Astrocyte (in vitro differentiated cells and primary cell): Measurements from ENCODE around the gene CTRB1. TPM values are rescaled to one million over a fixed set of nuclear protein-coding genes. Genes with fewer than 3 reads are reported as not detected.

ENCODE experiments used
- DNase-seq: peaks from one replicate; pipeline ENCODE4 v3.0.0-alpha.2; 2010; ENCODE audit warnings: low read depth
- FAIRE-seq: peaks from 2 replicates; lab custom pipeline; 2011; peaks lifted over from hg19 to GRCh38; lab: Jason Lieb, UNC
- H2AFZ ChIP-seq: 2 replicates; pipeline ENCODE4 v1.6.0; 2012; ENCODE audit warnings: low read depth, low read length, inconsistent platforms
- H3K27ac ChIP-seq: 2 replicates; pipeline ENCODE4 v1.5.1; 2011; ENCODE audit warnings: low read depth, low read length, inconsistent platforms
- H3K27me3 ChIP-seq: 2 replicates; pipeline ENCODE4 v1.6.0; 2011; ENCODE audit warnings: low read length, inconsistent platforms; ENCODE audit not compliant: insufficient read depth
- H3K36me3 ChIP-seq: 2 replicates; pipeline ENCODE4 v1.5.1; 2011; ENCODE audit warnings: low read length, inconsistent platforms; ENCODE audit not compliant: insufficient read depth
- H3K4me1 ChIP-seq: 2 replicates; pipeline ENCODE4 v1.5.1; 2011; ENCODE audit warnings: low read length, inconsistent platforms; ENCODE audit not compliant: insufficient read depth
- H3K4me2 ChIP-seq: 2 replicates; pipeline ENCODE4 v1.6.0; 2012; ENCODE audit warnings: low read length, inconsistent platforms
- H3K4me3 ChIP-seq: 2 replicates; pipeline ENCODE4 v1.5.1; 2011; ENCODE audit warnings: low read depth, mild to moderate bottlenecking, low read length, inconsistent platforms; ENCODE audit not compliant: insufficient read depth
- H3K79me2 ChIP-seq: 2 replicates; pipeline ENCODE4 v1.6.0; 2012; ENCODE audit warnings: mild to moderate bottlenecking, low read length, inconsistent platforms; ENCODE audit not compliant: insufficient read depth
- H3K9ac ChIP-seq: 2 replicates; pipeline ENCODE4 v1.6.0; 2012; ENCODE audit warnings: mild to moderate bottlenecking, low read length, inconsistent platforms
- H3K9me3 ChIP-seq: 2 replicates; pipeline ENCODE4 v1.5.1; 2012; ENCODE audit warnings: low read depth, mild to moderate bottlenecking, low read length, inconsistent platforms; ENCODE audit not compliant: insufficient read depth
- H4K20me1 ChIP-seq: 2 replicates; pipeline ENCODE4 v1.6.0; 2012; ENCODE audit warnings: low read length, inconsistent platforms; ENCODE audit not compliant: insufficient read depth
- H3K27ac Mint-ChIP-seq: one replicate; pipeline ENCODE4 v1.8.0; 2021; ENCODE audit warnings: mild to moderate bottlenecking, mixed read lengths; ENCODE audit not compliant: unreplicated experiment
- H3K27me3 Mint-ChIP-seq: one replicate; pipeline ENCODE4 v1.8.0; 2021; ENCODE audit warnings: low read depth, mixed read lengths; ENCODE audit not compliant: unreplicated experiment
- H3K36me3 Mint-ChIP-seq: one replicate; pipeline ENCODE4 v1.8.0; 2021; ENCODE audit warnings: low read depth, mixed read lengths; ENCODE audit not compliant: unreplicated experiment
- H3K4me1 Mint-ChIP-seq: one replicate; pipeline ENCODE4 v1.8.0; 2021; ENCODE audit warnings: low read depth, mixed read lengths; ENCODE audit not compliant: unreplicated experiment
- H3K4me3 Mint-ChIP-seq: one replicate; pipeline ENCODE4 v1.8.0; 2021; ENCODE audit warnings: mild to moderate bottlenecking, moderate library complexity, mixed read lengths; ENCODE audit not compliant: unreplicated experiment
- H3K9me3 Mint-ChIP-seq: one replicate; pipeline ENCODE4 v1.8.0; 2021; ENCODE audit warnings: mild to moderate bottlenecking, mixed read lengths; ENCODE audit not compliant: unreplicated experiment
- EZH2 ChIP-seq: IDR thresholded peaks from 2 replicates; pipeline ENCODE4 v1.6.1; 2012; ENCODE audit warnings: mild to moderate bottlenecking, low read length, inconsistent platforms; ENCODE audit not compliant: insufficient read depth
- total RNA-seq: library from RNA; stranded (reverse); gene quantifications from 2 replicates; pipeline ENCODE4 v1.2.1, GENCODE V29; 2021
- TF ChIP-seq, protein P1 (sequence below): IDR thresholded peaks from 2 replicates; pipeline ENCODE4 v1.5.1; 2011; ENCODE audit warnings: low read depth, mild to moderate bottlenecking, inconsistent platforms, low read length, moderate library complexity; ENCODE audit not compliant: insufficient read depth

Gene CTRB1
- total RNA-seq, 1 donor from 2014 or later, result not detected

DNA sequence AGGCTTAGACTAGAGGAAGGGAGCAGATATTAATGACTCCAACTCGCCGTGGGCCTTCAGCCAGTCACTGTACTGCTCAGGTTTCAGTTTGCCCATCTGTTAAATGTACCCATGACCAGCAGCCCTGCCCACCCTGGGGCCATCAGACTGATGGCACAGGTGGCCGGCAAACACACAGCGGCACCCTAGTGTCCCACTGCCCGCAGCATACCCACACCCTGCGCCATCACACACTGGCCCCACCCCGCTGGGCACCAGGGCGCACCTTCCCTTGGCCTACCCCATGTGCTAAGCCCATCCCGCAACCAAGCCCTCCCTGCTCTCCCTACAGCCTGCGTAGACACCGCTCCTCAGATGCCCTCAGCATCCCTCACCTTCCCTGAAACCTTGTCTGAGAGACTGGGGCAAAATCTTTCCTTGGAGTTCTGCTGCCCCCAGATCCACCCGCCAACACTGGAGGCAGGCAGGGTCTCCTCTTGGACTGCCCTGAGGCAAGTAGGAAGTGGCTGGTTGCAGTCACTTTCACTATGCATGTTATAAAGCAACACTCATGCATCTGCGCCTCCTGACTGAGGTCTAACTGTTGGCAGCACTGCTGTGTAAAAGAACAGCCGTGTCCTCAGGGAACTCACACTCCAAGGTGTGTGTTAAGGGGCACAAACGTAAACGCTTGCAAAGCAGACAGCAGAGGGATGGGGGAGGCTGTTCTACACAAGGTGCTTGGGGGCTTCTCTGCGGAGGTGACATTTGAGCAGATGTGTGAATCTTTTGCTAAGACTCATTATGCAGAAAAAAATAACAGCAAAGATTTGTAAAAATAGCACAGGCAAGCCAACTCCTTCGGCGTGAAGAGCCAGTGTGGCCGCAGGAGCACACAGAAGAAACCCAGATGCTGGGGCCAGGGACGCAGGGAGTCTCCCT, 39.4 kb downstream of the CTRB1 start:
- Histone ChIP-seq H3K9ac (no peak overlapping the region), H3K36me3 (no peaks in the 10 kb centered on the region), H3K4me1 (peaks cover 58% of the 10 kb centered on the region), H2AFZ (no peak overlapping the region), H4K20me1 (peaks cover 95% of the 10 kb centered on the region), H3K4me2 (no peak overlapping the region), H3K27ac (peak overlapping the region; percentile 13), H3K4me3 (no peak overlapping the region), H3K79me2 (peaks cover 99% of the 10 kb centered on the region), H3K27me3 (no peaks in the 10 kb centered on the region), H3K9me3 (no peaks in the 10 kb centered on the region)
- TF ChIP-seq, protein P1, sequence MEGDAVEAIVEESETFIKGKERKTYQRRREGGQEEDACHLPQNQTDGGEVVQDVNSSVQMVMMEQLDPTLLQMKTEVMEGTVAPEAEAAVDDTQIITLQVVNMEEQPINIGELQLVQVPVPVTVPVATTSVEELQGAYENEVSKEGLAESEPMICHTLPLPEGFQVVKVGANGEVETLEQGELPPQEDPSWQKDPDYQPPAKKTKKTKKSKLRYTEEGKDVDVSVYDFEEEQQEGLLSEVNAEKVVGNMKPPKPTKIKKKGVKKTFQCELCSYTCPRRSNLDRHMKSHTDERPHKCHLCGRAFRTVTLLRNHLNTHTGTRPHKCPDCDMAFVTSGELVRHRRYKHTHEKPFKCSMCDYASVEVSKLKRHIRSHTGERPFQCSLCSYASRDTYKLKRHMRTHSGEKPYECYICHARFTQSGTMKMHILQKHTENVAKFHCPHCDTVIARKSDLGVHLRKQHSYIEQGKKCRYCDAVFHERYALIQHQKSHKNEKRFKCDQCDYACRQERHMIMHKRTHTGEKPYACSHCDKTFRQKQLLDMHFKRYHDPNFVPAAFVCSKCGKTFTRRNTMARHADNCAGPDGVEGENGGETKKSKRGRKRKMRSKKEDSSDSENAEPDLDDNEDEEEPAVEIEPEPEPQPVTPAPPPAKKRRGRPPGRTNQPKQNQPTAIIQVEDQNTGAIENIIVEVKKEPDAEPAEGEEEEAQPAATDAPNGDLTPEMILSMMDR, result no peak
- TF ChIP-seq EZH2, result no peak
- FAIRE-seq (no peak), DNase-seq (no peak)
- Mint-ChIP-seq H3K27me3 (no peaks in the 10 kb centered on the region), H3K27ac (peak overlapping the region; percentile 86), H3K36me3 (peaks cover 5% of the 10 kb centered on the region), H3K9me3 (no peaks in the 10 kb centered on the region), H3K4me1 (peaks cover 61% of the 10 kb centered on the region), H3K4me3 (peak overlapping the region; percentile 75)

DNA sequence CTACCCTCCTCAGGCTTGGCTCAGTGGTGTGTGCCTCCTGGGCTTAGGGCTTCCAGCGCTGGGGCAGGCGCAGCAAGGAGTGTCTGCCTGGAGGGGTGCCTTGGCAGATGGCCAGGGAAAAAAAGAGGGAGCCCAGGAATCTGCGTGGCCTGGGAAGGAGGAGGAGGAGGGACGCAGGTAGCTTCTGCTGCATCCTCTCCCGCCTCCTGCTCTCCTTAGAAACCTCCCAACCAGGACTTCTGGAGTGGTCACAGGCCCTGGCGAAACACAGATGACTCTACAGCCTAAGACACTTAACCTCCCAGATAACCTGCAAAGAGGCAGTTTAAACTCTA, 40.0 kb downstream of the CTRB1 start:
- H3K9ac ChIP-seq, result no peak overlapping the region
- FAIRE-seq (no peak), DNase-seq (no peak)
- no peaks in the 10 kb centered on the region for H3K36me3 ChIP-seq
- no peaks in the 10 kb centered on the region for H3K27me3 ChIP-seq
- no peaks in the 10 kb centered on the region for H3K9me3 ChIP-seq
- no peak overlapping the region for H3K4me2 ChIP-seq
- no peak overlapping the region for H3K27ac ChIP-seq
- no peak overlapping the region for H2AFZ ChIP-seq
- H3K36me3 Mint-ChIP-seq, result peaks cover 6% of the 10 kb centered on the region
- no peak overlapping the region for H3K27ac Mint-ChIP-seq
- peaks cover 95% of the 10 kb centered on the region for H4K20me1 ChIP-seq
- TF ChIP-seq EZH2, result no peak
- TF ChIP-seq, protein P1, result no peak
- H3K4me1 ChIP-seq, result peaks cover 58% of the 10 kb centered on the region
- H3K27me3 Mint-ChIP-seq, result no peaks in the 10 kb centered on the region
- peak overlapping the region; percentile 31 for H3K4me3 Mint-ChIP-seq
- no peaks in the 10 kb centered on the region for H3K9me3 Mint-ChIP-seq
- peaks cover 99% of the 10 kb centered on the region for H3K79me2 ChIP-seq
- H3K4me3 ChIP-seq, result no peak overlapping the region
- peaks cover 61% of the 10 kb centered on the region for H3K4me1 Mint-ChIP-seq
